ENCODE data around the gene MGRN1.

GRCh38 chr16:4704913-4705312 lies 80.3 kb downstream of the MGRN1 start:
- TF ChIP-seq CTCF (CRISPR knock-in tag; IDR thresholded peaks at IDR 0.05) = no peak
- no peak for TF ChIP-seq TFE3 (CRISPR knock-in tag; IDR thresholded peaks at IDR 0.05)
- no peak for TF ChIP-seq NONO (IDR thresholded peaks at IDR 0.05)
- no peak for TF ChIP-seq NONO (CRISPR knock-in tag; conservative IDR thresholded peaks at IDR 0.05)
- TF ChIP-seq ZNF460 (CRISPR knock-in tag; IDR thresholded peaks at IDR 0.05; ENCODE audit: borderline replicate concordance) = no peak
- TF ChIP-seq ZGPAT (CRISPR knock-in tag; IDR thresholded peaks at IDR 0.05) = no peak
- TF ChIP-seq ZNF292 (CRISPR knock-in tag; IDR thresholded peaks at IDR 0.05; ENCODE audit: borderline replicate concordance, low read depth) = no peak
- no peak for TF ChIP-seq ELK4 (CRISPR knock-in tag; IDR thresholded peaks at IDR 0.05; ENCODE audit: borderline replicate concordance)
- no peak for TF ChIP-seq YEATS4 (CRISPR knock-in tag; IDR thresholded peaks at IDR 0.05; ENCODE audit: borderline replicate concordance)
- TF ChIP-seq ZNF83 (CRISPR knock-in tag; IDR thresholded peaks at IDR 0.05; ENCODE audit: borderline replicate concordance) = no peak
- no peak for TF ChIP-seq DNMT1 (CRISPR knock-in tag; IDR thresholded peaks at IDR 0.05)
- TF ChIP-seq ZNF44 (CRISPR knock-in tag; IDR thresholded peaks at IDR 0.05) = no peak
- no peak for TF ChIP-seq EP300 (IDR thresholded peaks at IDR 0.05; ENCODE audit: low read depth in 2 of 2, low read length in 2 of 2)
- no peak for TF ChIP-seq EP300 (CRISPR knock-in tag; IDR thresholded peaks at IDR 0.05; ENCODE audit: borderline replicate concordance)
- TF ChIP-seq ZNF589 (CRISPR knock-in tag; conservative IDR thresholded peaks at IDR 0.05) = no peak
- TF ChIP-seq RAD21 (CRISPR knock-in tag; IDR thresholded peaks at IDR 0.05) = no peak

Data from HepG2 (cell line).